ENCODE results near the gene CYSRT1. TPM values are rescaled to one million over a fixed set of nuclear protein-coding genes. Genes with fewer than 3 reads are reported as not detected.

CYSRT1 gene
- total and polyA plus RNA-seq, 3 donors from 2014 or later = 3.0 to 5.6 (median 3.7) TPM

- no peak for DNase-seq
- Histone ChIP-seq H3K36me3 (ENCODE audit: low read depth, missing control alignments) (no peaks in the 10 kb centered on the region), H3K4me1 (peaks cover 10% of the 10 kb centered on the region), H3K27me3 (no peaks in the 10 kb centered on the region), H3K27ac (no peak overlapping the region), H3K4me3 (no peak overlapping the region), H3K9me3 (no peaks in the 10 kb centered on the region)
- TF ChIP-seq POLR2A (IDR thresholded peaks at IDR 0.05) = no peak
- TF ChIP-seq CTCF (IDR thresholded peaks at IDR 0.05) = no peak
- intact Hi-C loops (cut with DNase I; ENCODE audit: low total_unique reads) = loop anchor here (10.0 kb wide), 1 partner anchor 114 kb away; the partner anchor contains the start of gene DPP7
- 50 to 61% methylated on average over 10 to 26 of the region's 27 CpGs for WGBS, 2 donors
These were observed 4.3 kb downstream of the CYSRT1 start for GRCh38 chr9:137228968-137229896.

GRCh38 chr9:137229903-137230704, 5.1 kb downstream of the CYSRT1 start:
- Histone ChIP-seq H3K36me3 (ENCODE audit: low read depth, missing control alignments) (no peaks in the 10 kb centered on the region), H3K27ac (no peak overlapping the region), H3K4me1 (peaks cover 10% of the 10 kb centered on the region), H3K4me3 (no peak overlapping the region), H3K27me3 (no peaks in the 10 kb centered on the region), H3K9me3 (no peaks in the 10 kb centered on the region)
- DNase-seq = no peak
- 20 to 56% methylated on average over 2 to 28 of the region's 31 CpGs for WGBS, 2 donors
- intact Hi-C loops (cut with DNase I; ENCODE audit: low total_unique reads) = loop anchor here (10.0 kb wide), 1 partner anchor 115 kb away; the partner anchor contains the start of gene DPP7
- TF ChIP-seq CTCF (IDR thresholded peaks at IDR 0.05) (no peak), POLR2A (IDR thresholded peaks at IDR 0.05) (no peak)

- no peaks in the 10 kb centered on the region for H3K27me3 ChIP-seq
- H3K36me3 ChIP-seq (ENCODE audit: low read depth, missing control alignments) = no peaks in the 10 kb centered on the region
- H3K4me1 ChIP-seq = peaks cover 10% of the 10 kb centered on the region
- WGBS, 2 donors = 72 to 74% methylated on average over 4 to 14 of the region's 14 CpGs
- intact Hi-C loops (cut with DNase I; ENCODE audit: low total_unique reads) = no loop called here
- H3K27ac ChIP-seq = no peak within 1 kb of the TSS
- no peak within 1 kb of the TSS for H3K4me3 ChIP-seq
- DNase-seq = no peak
- no peak for TF ChIP-seq CTCF (IDR thresholded peaks at IDR 0.05)
- TF ChIP-seq POLR2A (IDR thresholded peaks at IDR 0.05) = no peak
- no peaks in the 10 kb centered on the region for H3K9me3 ChIP-seq
These were observed 5.9 kb downstream of the CYSRT1 start, which contains the start of gene SLC34A3 for GRCh38 chr9:137230705-137231371. Gene SLC34A3 (plus strand): TSS chr9:137230901. CDS start chr9:137231703, 802 bp downstream.

GRCh38 chr9:137231372-137232039, 6.5 kb downstream of the CYSRT1 start:
- Histone ChIP-seq H3K36me3 (ENCODE audit: low read depth, missing control alignments) (no peaks in the 10 kb centered on the region), H3K4me1 (peaks cover 16% of the 10 kb centered on the region), H3K27ac (no peak overlapping the region), H3K27me3 (no peaks in the 10 kb centered on the region), H3K9me3 (no peaks in the 10 kb centered on the region), H3K4me3 (no peak overlapping the region)
- DNase-seq = no peak
- intact Hi-C loops (cut with DNase I; ENCODE audit: low total_unique reads) = no loop called here
- TF ChIP-seq POLR2A (IDR thresholded peaks at IDR 0.05) = no peak
- no peak for TF ChIP-seq CTCF (IDR thresholded peaks at IDR 0.05)
- 87 to 93% methylated on average over 18 to 23 of the region's 23 CpGs for WGBS, 2 donors

Data from testis (tissue), 3 donors.